Dermis blood vessel endothelial cell (primary cell): Measurements from ENCODE around the gene IL1RAPL1. TPM values are rescaled to one million over a fixed set of nuclear protein-coding genes. Genes with fewer than 3 reads are reported as not detected.

Experiments
- DNase-seq: peaks from one replicate; pipeline ENCODE4 v3.0.0; 2010
- total RNA-seq: library from RNA; depleted of rRNA; stranded (reverse); fragments of >200 nt; gene quantifications from 2 replicates; pipeline ENCODE4 v1.2.3, GENCODE V29; 2014

IL1RAPL1 gene
- total RNA-seq, 1 donor from 2014 or later: not detected

GRCh38 chrX:29824176-29824906 is 1237.1 kb downstream of the IL1RAPL1 start:
- DNase-seq: peak; percentile 50

GRCh38 chrX:29826742-29827141 is 1239.5 kb downstream of the IL1RAPL1 start:
- DNase-seq: no peak

GRCh38 chrX:29834311-29834710 is 1247.1 kb downstream of the IL1RAPL1 start:
- no peak for DNase-seq

GRCh38 chrX:29834764-29835163 is 1247.5 kb downstream of the IL1RAPL1 start:
- DNase-seq: no peak

GRCh38 chrX:29841750-29842149 is 1254.5 kb downstream of the IL1RAPL1 start:
- DNase-seq: peak; percentile 49

GRCh38 chrX:29842552-29842951 is 1255.3 kb downstream of the IL1RAPL1 start:
- DNase-seq: no peak

GRCh38 chrX:29851857-29852605 is 1264.8 kb downstream of the IL1RAPL1 start:
- no peak for DNase-seq

GRCh38 chrX:29852767-29853166 is 1265.5 kb downstream of the IL1RAPL1 start:
- DNase-seq: no peak

GRCh38 chrX:29858714-29859113 is 1271.5 kb downstream of the IL1RAPL1 start:
- DNase-seq: no peak

GRCh38 chrX:29862126-29862677 is 1275.0 kb downstream of the IL1RAPL1 start:
- no peak for DNase-seq

- DNase-seq: no peak
These were observed 1280.7 kb downstream of the IL1RAPL1 start for GRCh38 chrX:29867971-29868370.

GRCh38 chrX:29869837-29870236 is 1282.6 kb downstream of the IL1RAPL1 start:
- DNase-seq: no peak

- DNase-seq: no peak
These were observed 1283.4 kb downstream of the IL1RAPL1 start for GRCh38 chrX:29870608-29871007.

GRCh38 chrX:29872831-29873230 is 1285.6 kb downstream of the IL1RAPL1 start:
- no peak for DNase-seq

- DNase-seq: no peak
These were observed 1289.5 kb downstream of the IL1RAPL1 start for GRCh38 chrX:29876733-29877132.

GRCh38 chrX:29880977-29881376 is 1293.7 kb downstream of the IL1RAPL1 start:
- DNase-seq: no peak

GRCh38 chrX:29890004-29890403 is 1302.8 kb downstream of the IL1RAPL1 start:
- DNase-seq: no peak

- DNase-seq: no peak
These were observed 1303.5 kb downstream of the IL1RAPL1 start for GRCh38 chrX:29890646-29891200.

- DNase-seq: no peak
These were observed 1314.8 kb downstream of the IL1RAPL1 start for GRCh38 chrX:29902004-29902403.

- peak; percentile 6 for DNase-seq
These were observed 1316.1 kb downstream of the IL1RAPL1 start for GRCh38 chrX:29903360-29903759.

- peak; percentile 6 for DNase-seq
These were observed 1324.4 kb downstream of the IL1RAPL1 start for GRCh38 chrX:29911673-29912072.

- DNase-seq: no peak
These were observed 1326.4 kb downstream of the IL1RAPL1 start for GRCh38 chrX:29913647-29914046.

- no peak for DNase-seq
These were observed 1335.4 kb downstream of the IL1RAPL1 start for GRCh38 chrX:29922607-29923006.
